ENCODE measurements around the gene SLC5A10.
"Not testable (repeated sequence)": the region's sequence is repeated elsewhere in the genome, so short reads cannot be mapped to it uniquely, and the experiment has no call there.

Gene SLC5A10

GRCh38 chr17:19047510-19047909 is 95.5 kb downstream of the SLC5A10 start:
- not testable (repeated sequence) for DNase-seq

DNA sequence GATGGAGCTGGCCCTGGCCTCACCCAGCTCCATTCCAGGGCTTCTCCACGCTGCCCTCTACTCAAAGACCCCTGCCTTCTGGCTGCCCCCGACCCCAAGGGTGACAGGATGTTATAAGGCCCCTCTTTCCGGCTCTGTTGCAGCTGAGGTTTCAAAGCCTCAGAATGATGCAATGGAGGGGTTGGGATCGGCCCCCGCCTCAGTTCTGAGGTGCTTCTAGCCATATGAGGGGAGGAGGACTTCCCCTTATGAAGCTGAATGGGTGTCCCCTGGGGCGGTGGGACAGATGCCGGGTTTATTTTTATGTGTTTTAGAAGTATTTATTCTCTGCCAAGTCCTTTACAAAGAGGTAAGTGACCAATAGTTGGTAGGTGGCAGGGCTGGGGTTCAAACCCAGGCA is 96.9 kb downstream of the SLC5A10 start:
- DNase-seq, result not testable (repeated sequence)

GRCh38 chr17:19055447-19055846 is 103.5 kb downstream of the SLC5A10 start:
- DNase-seq, result not testable (repeated sequence)

- not testable (repeated sequence) for DNase-seq
Observed at GRCh38 chr17:19062009-19062717, 110.2 kb downstream of the SLC5A10 start.

- DNase-seq, result not testable (repeated sequence)
Observed at GRCh38 chr17:19062718-19063325, 110.9 kb downstream of the SLC5A10 start.

GRCh38 chr17:19063326-19063956 is 111.5 kb downstream of the SLC5A10 start:
- DNase-seq, result not testable (repeated sequence)

DNA sequence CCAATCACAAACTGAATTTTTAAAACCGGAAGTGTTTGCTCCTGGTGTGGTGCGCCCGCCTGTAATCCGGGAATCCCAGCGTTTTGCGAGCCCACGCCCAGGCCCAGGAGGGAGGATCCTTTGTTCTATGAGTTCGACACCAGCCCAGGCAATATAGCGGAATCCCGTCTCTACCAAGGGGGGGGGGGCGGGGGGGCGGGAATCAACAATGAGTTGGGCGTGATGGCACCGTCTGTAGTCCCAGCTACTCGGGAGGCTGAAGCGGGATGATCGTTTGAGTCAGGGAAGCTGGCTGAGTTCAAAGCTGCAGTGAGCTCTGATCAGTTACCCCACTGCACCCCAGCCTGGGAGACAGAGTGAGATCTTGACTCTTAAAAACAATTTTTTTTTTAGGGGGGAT is 112.4 kb downstream of the SLC5A10 start:
- DNase-seq, result not testable (repeated sequence)

DNA sequence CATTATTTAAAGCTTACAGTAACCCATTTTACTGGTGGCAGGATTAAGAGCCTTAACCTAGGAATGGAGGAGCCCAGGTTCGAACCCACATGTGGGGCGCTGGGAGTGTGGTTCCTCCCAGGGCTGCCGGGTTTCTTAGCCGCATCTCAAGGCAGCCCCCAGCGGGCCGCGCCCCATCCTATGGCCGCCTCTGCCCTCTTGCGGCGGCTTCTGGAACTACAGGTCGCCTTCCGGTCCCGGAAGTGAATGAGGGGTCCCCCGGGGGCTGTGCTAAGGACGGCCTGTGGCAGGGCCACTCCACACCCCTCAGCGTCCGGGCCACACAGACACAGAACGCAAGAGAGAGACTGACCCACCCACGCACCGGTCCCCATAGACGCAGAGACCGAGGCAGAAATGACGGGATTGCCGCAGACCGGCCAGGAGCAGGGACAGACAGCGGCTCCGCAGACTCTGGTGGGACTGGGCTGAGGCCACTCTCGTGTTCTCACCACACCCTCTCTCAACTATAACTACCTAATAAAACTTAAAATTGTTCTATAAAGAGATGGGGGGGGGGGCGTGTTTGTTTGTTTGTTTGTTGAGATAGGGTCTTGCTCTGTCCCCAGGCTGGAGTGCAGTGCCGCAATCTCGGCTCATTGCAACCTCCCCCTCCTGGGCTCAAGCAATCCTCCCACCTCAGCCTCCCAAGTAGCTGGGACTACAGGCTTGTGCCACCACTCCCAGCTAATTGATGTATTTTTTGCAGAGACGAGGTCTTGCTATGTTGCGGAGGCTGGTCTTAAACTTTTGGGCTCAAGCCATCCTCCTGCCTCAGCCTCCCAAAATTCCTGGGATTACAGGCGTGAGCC is 118.6 kb downstream of the SLC5A10 start:
- not testable (repeated sequence) for DNase-seq

All from inflammatory macrophage treated with lipopolysaccharide for 4 hours (primary cell).